NCI-H128 (cell line): Measurements from ENCODE around the gene B3GAT1.
"Not testable (repeated sequence)": the region's sequence is repeated elsewhere in the genome, so short reads cannot be mapped to it uniquely, and the experiment has no call there.

Experiments
- DNase-seq: peaks from one replicate; lab custom pipeline; 2025; ENCODE audit not compliant: unreplicated experiment; lab: John Stamatoyannopoulos, UW

B3GAT1 gene

DNA sequence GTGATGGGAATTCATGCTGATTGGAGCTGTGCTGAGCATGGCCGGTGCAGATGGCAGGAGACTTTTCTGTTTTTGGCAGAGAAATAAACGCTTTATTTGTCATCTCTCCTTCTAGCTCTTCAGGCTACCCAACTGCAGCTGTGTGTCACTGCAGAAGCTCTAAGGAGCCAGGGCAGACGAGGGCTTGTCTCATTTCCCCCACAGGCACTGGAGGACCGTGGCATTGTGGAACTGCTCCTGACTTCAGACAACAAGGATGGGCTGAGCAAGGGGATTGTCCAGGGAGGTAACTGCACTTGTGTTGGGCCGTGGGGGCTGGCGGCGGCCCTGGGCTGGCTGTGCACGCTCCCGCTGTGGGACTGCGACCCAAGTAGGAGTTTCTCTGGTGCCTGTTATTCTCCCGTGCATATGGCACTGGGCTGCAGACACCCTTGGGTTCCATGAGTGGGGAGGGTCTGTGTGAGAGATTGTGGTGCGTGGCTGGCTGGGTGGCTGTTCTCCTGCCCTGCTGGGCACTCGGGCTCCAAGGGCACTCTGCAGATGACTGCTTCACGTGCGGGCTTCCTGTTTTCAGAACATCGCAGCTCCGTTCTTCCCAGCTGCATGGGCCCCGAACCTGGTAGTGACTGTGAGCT is 53.1 kb downstream of the B3GAT1 start:
- no peak for DNase-seq

DNA sequence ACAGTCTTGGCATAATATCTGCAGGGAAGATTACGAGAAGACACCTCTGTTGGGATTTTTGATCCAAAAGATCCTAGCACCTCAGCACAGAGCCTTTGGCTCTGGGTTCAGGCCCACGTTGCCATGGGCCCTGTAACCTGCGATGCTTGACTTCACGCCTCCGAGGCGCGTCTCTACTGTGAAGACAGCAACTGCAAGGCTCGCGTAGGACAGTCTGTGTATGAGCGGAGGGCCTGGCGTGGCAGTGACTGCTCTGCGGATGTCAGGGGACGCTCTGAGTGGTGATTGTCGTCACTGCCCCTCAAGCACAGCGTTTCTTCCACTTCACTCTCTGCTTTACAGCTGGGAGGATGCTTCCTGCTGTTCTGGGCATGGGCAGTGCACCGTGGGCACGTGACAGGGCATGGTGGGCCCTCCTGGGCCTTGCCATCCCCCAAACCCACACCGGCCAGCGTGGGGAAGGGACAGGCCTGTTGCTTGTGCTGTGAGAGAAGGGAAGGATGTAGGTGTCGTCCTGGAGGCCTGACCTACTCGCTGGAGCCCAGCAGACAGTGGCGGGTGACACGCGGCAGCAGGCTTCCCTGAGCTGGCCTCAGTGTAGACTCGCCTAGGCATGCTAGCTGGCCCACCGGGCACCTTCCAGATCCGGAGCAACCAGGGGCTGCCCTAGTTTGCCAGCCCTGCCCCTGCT is 53.7 kb downstream of the B3GAT1 start:
- DNase-seq: no peak

DNA sequence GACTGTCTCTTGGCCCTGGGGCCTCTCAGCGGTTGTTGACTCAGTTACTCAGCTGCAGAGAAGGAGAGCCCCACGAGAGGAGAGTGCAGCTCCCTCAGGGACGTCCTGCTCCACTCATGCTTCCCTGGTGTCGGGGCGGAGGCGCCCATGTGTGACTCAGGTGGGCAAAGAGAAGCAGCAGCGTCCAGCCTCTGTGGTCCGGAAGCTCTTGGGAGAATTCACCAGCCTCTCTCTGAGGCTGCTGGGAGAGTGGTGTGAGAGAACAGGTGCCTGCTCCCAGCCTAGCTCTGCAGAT is 54.5 kb downstream of the B3GAT1 start:
- no peak for DNase-seq

DNA sequence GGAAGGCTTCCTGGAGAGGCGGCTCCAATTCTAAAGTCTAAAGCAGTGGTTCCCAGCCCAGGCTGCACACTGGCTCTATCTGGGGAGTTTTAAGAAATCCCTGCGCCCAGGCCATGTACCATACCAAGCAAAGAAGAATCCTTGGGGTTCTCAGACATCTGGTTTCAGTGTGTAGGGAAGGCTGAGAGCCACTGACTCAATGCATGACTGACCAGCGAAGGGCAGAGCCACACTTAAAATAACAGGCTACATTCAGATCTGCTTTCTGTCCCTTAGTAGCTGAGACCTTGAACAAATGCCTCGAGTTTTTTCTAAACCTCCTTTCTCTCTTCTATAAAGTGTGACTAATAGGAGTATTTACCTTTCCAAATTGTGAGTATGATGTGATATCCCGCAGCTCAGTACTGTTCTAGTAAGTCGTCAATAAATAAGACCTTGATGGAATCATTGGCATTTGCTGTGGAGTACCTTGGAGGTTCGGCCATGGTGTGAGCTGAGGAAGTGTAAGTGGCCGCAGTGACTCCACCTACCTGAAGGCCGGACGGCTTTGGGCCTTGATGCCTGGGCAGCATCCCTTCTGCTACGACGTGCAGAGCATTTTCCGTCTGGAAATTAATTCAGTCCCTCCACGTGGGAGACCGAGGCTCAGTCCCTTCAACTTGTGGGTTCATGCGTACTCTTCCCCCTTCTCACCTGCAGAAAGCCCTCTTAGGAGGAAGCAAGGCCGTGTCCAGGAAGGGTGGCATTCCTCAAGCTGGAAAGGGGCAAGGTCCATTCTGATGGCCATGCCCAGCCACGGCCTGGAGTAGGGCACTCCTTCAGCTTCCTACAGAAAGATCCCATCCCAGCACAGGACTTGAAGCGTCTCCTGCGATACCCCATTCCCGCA is 55.1 kb downstream of the B3GAT1 start:
- no peak for DNase-seq

DNA sequence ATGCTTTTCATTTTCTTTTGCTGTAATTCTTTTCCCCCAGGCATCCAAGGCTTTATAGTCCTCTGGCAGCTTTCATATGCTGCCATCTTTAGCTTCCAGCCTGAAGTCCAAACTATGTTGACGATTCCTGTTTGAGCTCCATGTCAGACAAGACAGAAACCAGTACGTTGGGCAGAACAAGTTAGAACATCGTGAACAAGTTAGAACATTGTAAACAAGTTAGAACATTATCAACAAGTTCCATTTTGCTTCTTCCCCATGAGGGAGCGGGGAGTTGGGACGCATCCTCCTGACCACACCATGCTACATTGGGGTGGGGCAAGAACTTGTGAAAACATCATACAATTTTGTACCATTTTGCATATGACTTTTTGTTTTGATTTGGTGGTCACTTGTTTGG is 56.4 kb downstream of the B3GAT1 start:
- DNase-seq: no peak

DNA sequence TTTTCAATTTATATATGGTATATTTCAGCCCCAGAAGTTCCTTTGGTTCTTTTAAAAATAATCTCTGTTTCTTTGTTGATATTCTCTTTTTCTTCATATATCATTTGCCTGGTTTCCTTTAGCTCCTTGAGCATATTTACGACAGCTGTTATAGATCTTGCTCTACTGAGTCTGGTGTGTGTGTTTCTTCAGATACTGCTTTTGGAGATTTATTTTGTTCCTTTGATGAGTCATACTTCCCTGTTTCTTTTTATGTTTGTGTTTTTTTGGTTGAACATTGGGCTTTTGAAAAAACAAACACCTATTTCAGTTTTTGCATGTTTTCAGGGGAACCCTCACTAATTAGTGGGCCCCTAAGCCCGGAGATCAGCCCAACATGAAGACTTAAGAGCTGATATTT is 56.9 kb downstream of the B3GAT1 start:
- no peak for DNase-seq

GRCh38 chr11:134352111-134352510 is 59.9 kb downstream of the B3GAT1 start:
- DNase-seq: no peak

DNA sequence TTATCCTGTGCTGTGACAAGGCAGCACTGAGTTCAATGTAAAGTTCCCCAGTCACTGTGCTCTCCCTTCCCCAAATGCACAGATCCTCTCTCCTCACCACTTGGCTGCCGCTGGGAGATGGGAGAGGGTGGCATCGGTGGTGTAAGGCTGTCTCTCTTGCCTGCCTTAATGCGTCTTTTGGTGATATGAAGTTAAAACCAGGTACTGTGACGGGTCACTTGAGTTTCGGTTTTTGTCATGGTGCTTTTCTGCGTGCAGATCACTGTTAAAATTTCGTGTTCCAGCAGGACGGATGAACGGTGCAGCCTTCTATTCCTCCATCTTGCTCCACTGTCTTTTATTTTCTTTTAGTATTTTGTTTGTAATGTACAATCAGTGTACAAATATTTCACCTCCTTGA is 61.7 kb downstream of the B3GAT1 start:
- DNase-seq: no peak

- no peak for DNase-seq
Measured at GRCh38 chr11:134349802-134350355, 62.2 kb downstream of the B3GAT1 start.

- no peak for DNase-seq
Measured at GRCh38 chr11:134349109-134349801, 62.8 kb downstream of the B3GAT1 start.

DNA sequence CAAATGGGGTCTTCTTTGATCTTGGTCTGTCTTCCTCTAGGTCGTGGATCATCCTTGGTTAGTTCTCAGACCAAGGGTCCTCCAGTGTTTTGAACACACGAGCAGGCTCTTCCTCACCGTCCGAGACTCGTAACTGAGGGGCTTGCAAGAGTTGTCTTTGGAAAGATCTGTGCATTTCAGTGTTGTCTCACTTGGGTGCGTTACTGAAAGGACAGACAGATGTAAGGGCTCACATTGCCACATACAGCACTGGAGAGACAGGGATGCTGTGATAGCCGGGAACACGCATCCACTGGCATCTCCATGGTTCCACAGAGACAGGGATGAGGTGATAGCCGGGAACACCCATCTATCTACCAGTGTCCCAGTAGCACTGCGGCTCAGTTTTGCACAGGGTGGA is 64.6 kb downstream of the B3GAT1 start:
- no peak for DNase-seq

DNA sequence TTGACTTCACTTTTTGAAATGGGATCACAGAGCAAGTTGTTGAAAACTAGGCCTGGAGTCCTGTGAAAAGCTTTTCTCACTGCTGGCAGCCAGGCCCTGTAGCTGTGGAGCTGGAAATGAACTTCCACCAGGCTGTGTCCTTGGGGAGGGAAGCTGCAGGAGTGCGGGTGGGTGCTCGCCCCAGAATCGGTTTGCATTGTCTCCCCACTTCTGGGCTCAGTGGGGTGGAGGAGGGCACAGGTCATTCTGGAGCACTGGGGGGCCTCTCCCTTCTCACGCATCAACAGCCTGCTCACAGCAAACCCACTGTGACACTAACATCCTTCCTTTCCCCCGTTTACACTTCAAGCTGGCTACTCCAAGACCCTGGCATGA is 65.1 kb downstream of the B3GAT1 start:
- no peak for DNase-seq

DNA sequence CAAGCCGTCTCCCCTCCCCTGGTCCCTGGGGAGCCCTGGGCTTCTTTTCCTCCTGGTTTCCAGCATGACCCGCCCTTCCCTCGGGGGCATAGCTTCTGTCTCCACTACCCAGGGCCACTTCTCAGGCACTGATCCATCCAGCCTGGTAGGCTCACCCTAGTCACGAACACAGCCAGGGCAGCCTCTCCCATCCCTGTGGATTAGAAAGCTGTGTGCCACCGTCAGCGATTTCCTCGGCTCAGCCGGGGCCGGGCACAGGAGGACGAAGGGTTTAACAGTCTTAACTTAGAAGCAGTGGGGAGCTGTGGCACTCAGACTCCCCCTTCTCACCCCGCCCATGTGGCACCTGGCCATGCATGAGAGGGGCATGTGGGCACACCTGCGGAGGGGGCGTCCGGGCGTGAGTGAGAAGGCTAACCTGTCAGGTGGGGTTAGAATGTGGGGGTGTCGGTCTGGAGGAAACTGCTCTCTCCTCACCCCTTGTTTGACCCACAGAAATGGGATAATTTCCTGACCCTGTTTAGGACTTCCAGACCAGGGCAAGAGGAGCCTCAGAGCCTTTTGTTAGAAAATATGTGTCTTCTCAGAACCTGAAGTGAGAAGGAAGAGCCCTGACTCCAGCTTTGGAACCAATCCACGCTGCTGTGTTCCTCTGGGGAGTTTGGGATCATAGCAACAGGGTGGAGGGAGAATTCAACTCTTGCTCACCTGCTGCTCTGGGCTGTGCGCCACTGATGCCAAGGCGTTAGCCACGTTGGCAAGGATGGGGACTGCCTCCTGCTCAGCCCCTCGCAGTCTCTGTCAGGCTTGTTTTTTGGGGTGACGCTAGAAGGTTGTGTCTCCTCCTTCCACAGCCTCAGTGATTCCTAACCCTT is 65.7 kb downstream of the B3GAT1 start:
- no peak for DNase-seq

DNA sequence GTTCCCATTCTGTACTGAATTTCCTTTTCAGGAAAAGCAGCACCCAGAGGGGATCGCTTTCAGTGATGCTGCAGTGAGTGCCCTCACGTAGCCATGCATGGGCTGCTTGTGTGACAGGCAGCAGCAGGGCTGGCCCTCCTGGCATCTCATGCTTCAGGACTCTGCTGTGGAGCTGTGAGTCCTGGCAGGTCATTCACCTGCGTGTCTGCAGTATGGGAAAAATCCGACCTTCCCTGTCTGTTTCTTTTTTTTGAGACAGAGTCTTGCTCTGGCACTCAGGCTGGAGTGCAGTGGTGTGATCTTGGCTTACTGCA is 66.8 kb downstream of the B3GAT1 start:
- no peak for DNase-seq

- DNase-seq: not testable (repeated sequence)
Measured at GRCh38 chr11:134344497-134345236, 67.4 kb downstream of the B3GAT1 start.

- DNase-seq: no peak
Measured at GRCh38 chr11:134343646-134344045, 68.4 kb downstream of the B3GAT1 start.

- no peak for DNase-seq
Measured at GRCh38 chr11:134342572-134343340, 69.3 kb downstream of the B3GAT1 start.

- no peak for DNase-seq
Measured at GRCh38 chr11:134341805-134342571, 70.1 kb downstream of the B3GAT1 start.
